ENCODE data around the gene MGAM2. TPM values are rescaled to one million over a fixed set of nuclear protein-coding genes. Genes with fewer than 3 reads are reported as not detected.

The MGAM2 gene
- total RNA-seq, 1 experiment from 2014 or later, result not detected

DNA sequence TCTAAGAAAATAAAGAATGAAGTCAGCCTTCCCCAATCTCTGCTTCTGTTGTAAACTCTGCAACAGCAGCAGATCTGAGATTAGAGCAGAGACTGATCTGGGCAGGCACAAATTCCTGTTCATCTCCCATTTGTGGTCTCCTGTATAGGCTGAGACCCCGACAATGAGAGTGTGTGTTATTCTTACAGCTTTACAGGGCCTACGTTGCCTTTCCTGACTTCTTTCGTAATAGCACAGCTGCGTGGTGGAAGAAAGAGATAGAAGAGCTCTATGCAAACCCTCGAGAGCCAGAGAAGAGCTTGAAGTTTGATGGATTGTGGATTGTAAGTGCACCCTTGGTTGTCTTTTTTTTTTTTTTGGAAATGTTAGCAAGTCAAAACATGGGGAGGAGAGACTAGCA, 74.3 kb downstream of the MGAM2 start:
- Histone ChIP-seq H3K9me3 (ENCODE audit: low read depth, low read length, poor library complexity, severe bottlenecking) (no peaks in the 10 kb centered on the region), H3K4me1 (ENCODE audit: insufficient read depth, low read length, poor library complexity, severe bottlenecking) (no peaks in the 10 kb centered on the region), H3K27me3 (replicated peaks; ENCODE audit: insufficient read depth, low read depth, low read length, poor library complexity) (peaks cover 3% of the 10 kb centered on the region), H3K4me3 (ENCODE audit: low read depth, low read length, poor library complexity, severe bottlenecking) (no peak overlapping the region), H3K36me3 (ENCODE audit: insufficient read depth, low read length, poor library complexity, severe bottlenecking) (no peaks in the 10 kb centered on the region), H3K27ac (ENCODE audit: low read depth, low read length, poor library complexity, severe bottlenecking) (no peak overlapping the region)
- intact Hi-C loops (cut with micrococcal nuclease; ENCODE audit: unreplicated experiment), result no loop called here
- no peak for DNase-seq (ENCODE audit: low spot score)
- POLR2A ChIA-PET (ENCODE audit: low non-redundant PET), result no interaction called here
- BruUV-seq (replicated peaks), result no TSS peak
- CTCF ChIA-PET, result interaction anchor here (0.7 kb wide), 1 partner anchor 210 kb away, joined by 3 read pairs; no protein-coding TSS in a partner anchor
- no peak for TF ChIP-seq EZH2 (IDR thresholded peaks at IDR 0.05; ENCODE audit: borderline replicate concordance, low read depth, low read length, poor library complexity, severe bottlenecking)
- TF ChIP-seq, protein P1, sequence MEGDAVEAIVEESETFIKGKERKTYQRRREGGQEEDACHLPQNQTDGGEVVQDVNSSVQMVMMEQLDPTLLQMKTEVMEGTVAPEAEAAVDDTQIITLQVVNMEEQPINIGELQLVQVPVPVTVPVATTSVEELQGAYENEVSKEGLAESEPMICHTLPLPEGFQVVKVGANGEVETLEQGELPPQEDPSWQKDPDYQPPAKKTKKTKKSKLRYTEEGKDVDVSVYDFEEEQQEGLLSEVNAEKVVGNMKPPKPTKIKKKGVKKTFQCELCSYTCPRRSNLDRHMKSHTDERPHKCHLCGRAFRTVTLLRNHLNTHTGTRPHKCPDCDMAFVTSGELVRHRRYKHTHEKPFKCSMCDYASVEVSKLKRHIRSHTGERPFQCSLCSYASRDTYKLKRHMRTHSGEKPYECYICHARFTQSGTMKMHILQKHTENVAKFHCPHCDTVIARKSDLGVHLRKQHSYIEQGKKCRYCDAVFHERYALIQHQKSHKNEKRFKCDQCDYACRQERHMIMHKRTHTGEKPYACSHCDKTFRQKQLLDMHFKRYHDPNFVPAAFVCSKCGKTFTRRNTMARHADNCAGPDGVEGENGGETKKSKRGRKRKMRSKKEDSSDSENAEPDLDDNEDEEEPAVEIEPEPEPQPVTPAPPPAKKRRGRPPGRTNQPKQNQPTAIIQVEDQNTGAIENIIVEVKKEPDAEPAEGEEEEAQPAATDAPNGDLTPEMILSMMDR (conservative IDR thresholded peaks at IDR 0.05; ENCODE audit: low read depth, low read length), result no peak

DNA sequence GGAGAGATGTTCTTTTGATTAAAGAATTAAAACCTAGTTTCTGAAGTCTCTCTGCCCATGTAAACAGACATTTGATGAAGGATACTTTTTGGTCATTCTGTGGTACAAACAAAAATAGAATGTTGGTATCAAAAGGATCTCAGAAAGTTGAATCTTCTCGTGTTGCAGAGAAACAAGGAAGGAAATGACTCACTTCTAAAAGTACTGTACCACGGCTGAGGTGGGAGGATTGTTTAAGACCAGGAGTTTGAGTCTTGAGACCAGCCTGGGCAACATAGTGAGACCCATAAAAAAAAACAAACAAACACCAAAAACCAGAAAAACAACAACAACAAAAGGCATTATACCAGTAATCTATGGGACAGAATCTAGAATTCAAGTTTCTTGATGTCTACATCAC, 76.6 kb downstream of the MGAM2 start:
- intact Hi-C loops (cut with micrococcal nuclease; ENCODE audit: unreplicated experiment), result loop anchor here (2.0 kb wide), 1 partner anchor 211 kb away; no protein-coding TSS in a partner anchor
- DNase-seq (ENCODE audit: low spot score), result no peak
- CTCF ChIA-PET, result no interaction called here
- Histone ChIP-seq H3K4me3 (ENCODE audit: low read depth, low read length, poor library complexity, severe bottlenecking) (no peak overlapping the region), H3K36me3 (ENCODE audit: insufficient read depth, low read length, poor library complexity, severe bottlenecking) (no peaks in the 10 kb centered on the region), H3K9me3 (ENCODE audit: low read depth, low read length, poor library complexity, severe bottlenecking) (no peaks in the 10 kb centered on the region), H3K27me3 (replicated peaks; ENCODE audit: insufficient read depth, low read depth, low read length, poor library complexity) (peaks cover 3% of the 10 kb centered on the region), H3K27ac (ENCODE audit: low read depth, low read length, poor library complexity, severe bottlenecking) (no peak overlapping the region), H3K4me1 (ENCODE audit: insufficient read depth, low read length, poor library complexity, severe bottlenecking) (no peaks in the 10 kb centered on the region)
- POLR2A ChIA-PET (ENCODE audit: low non-redundant PET), result no interaction called here
- TF ChIP-seq, protein P1 (conservative IDR thresholded peaks at IDR 0.05; ENCODE audit: low read depth, low read length), result no peak
- no peak for TF ChIP-seq EZH2 (IDR thresholded peaks at IDR 0.05; ENCODE audit: borderline replicate concordance, low read depth, low read length, poor library complexity, severe bottlenecking)
- BruUV-seq (replicated peaks), result no TSS peak

DNA sequence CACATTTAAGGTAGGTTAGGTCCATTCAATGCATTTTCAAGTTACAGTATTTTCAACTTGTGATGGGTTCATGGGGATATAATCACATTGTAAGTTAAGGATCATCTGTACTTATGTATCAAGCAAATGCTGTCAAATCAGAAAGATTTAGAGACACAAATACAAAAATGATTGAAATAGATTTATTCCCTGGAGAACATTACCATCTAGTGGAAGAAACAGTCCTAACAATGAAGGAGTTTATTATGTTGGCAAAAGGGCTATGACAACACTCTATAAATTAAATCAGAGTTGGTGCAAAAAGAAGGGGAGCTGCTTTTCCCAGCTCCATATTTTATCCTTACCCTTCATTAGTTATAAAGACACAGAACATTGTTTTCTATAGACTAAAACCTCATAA, 77.3 kb downstream of the MGAM2 start:
- Histone ChIP-seq H3K9me3 (ENCODE audit: low read depth, low read length, poor library complexity, severe bottlenecking) (no peaks in the 10 kb centered on the region), H3K4me1 (ENCODE audit: insufficient read depth, low read length, poor library complexity, severe bottlenecking) (no peaks in the 10 kb centered on the region), H3K4me3 (ENCODE audit: low read depth, low read length, poor library complexity, severe bottlenecking) (no peak overlapping the region), H3K27ac (ENCODE audit: low read depth, low read length, poor library complexity, severe bottlenecking) (no peak overlapping the region), H3K27me3 (replicated peaks; ENCODE audit: insufficient read depth, low read depth, low read length, poor library complexity) (peaks cover 3% of the 10 kb centered on the region), H3K36me3 (ENCODE audit: insufficient read depth, low read length, poor library complexity, severe bottlenecking) (no peaks in the 10 kb centered on the region)
- DNase-seq (ENCODE audit: low spot score), result peak; percentile 15
- BruUV-seq (replicated peaks), result no TSS peak
- ChIA-PET CTCF (no interaction called here), POLR2A (ENCODE audit: low non-redundant PET) (no interaction called here)
- TF ChIP-seq EZH2 (IDR thresholded peaks at IDR 0.05; ENCODE audit: borderline replicate concordance, low read depth, low read length, poor library complexity, severe bottlenecking), result no peak
- TF ChIP-seq, protein P1 (conservative IDR thresholded peaks at IDR 0.05; ENCODE audit: low read depth, low read length), result peak; percentile 35; the same call in 1 of the 2 replicates
- intact Hi-C loops (cut with micrococcal nuclease; ENCODE audit: unreplicated experiment), result loop anchor here (2.0 kb wide), 1 partner anchor 212 kb away; no protein-coding TSS in a partner anchor
